Measurements from ENCODE around the gene EPM2A. TPM values are rescaled to one million over a fixed set of nuclear protein-coding genes. Genes with fewer than 3 reads are reported as not detected.

The EPM2A gene
- total RNA-seq, 1 experiment from 2014 or later = 5.7 TPM

DNA sequence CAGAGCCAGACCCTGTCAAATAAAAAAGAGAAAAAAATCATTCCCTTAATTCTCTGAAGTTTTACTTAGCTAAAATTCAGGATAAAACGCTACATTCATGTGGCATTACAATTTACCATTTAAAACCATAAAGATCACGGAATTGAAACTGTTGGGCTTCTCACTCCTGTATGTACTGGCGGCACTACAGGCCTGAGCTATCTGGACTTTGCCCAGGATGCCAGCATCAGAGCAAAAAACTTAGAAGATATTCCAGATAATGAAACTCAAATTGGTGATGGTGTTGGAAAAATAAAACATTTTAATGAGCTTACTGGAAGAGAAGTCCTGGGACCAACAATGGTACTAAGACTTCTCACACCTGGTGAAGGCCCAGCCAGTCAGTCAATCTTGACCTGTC lies 14.2 kb downstream of the EPM2A start:
- H3K27me3 ChIP-seq (ENCODE audit: control insufficient read depth, insufficient read depth, low read length) = no peaks in the 10 kb centered on the region
- ATAC-seq = no peak
- H3K36me3 ChIP-seq (ENCODE audit: control insufficient read depth, insufficient read depth, low read length) = no peaks in the 10 kb centered on the region
- no peak overlapping the region for H3K27ac ChIP-seq (ENCODE audit: low read length)
- peaks cover 8% of the 10 kb centered on the region; the same call in 1 of the 2 replicates for H3K9me3 ChIP-seq (ENCODE audit: control insufficient read depth, insufficient read depth, low read depth, low read length)
- intact Hi-C loops (cut with micrococcal nuclease; ENCODE audit: unreplicated experiment) = no loop called here
- DNase-seq (ENCODE audit: low read depth, low spot score) = no peak
- ChIA-PET POLR2A (no interaction called here), CTCF (no interaction called here)
- in situ Hi-C loops (cut with HindIII; ENCODE audit: low pct_unique_long_range_greater_than_20kb, low sequenced_read_pairs) = no loop called here
- no peaks in the 10 kb centered on the region for H3K4me1 ChIP-seq (ENCODE audit: control insufficient read depth, insufficient read depth, low read length)
- H3K4me3 ChIP-seq (ENCODE audit: low read depth in 2 of 2, low read length in 2 of 2) = no peak overlapping the region
- BruUV-seq (replicated peaks) = no TSS peak
- no peak for TF ChIP-seq REST (IDR thresholded peaks at IDR 0.05; ENCODE audit: insufficient read depth in 1 of 2, low read depth in 2 of 2, low read length in 1 of 2)
- no peak for TF ChIP-seq SIN3A (IDR thresholded peaks at IDR 0.05; ENCODE audit: borderline replicate concordance, insufficient read depth, low read depth, low read length)
- TF ChIP-seq TCF7L2 (IDR thresholded peaks at IDR 0.05; ENCODE audit: low read depth, low read length) = no peak
- TF ChIP-seq POLR2AphosphoS5 (IDR thresholded peaks at IDR 0.05; ENCODE audit: low read depth, low read length) = no peak
- no peak for TF ChIP-seq CTCF (IDR thresholded peaks at IDR 0.05)

GRCh38 chr6:145715426-145715825 lies 19.9 kb downstream of the EPM2A start:
- ChIA-PET POLR2A (no interaction called here), CTCF (no interaction called here)
- no peak overlapping the region for H3K4me3 ChIP-seq (ENCODE audit: low read depth in 2 of 2, low read length in 2 of 2)
- H3K9me3 ChIP-seq (ENCODE audit: control insufficient read depth, insufficient read depth, low read depth, low read length) = no peaks in the 10 kb centered on the region
- TF ChIP-seq TCF7L2 (IDR thresholded peaks at IDR 0.05; ENCODE audit: low read depth, low read length) (no peak), CTCF (IDR thresholded peaks at IDR 0.05) (no peak), SIN3A (IDR thresholded peaks at IDR 0.05; ENCODE audit: borderline replicate concordance, insufficient read depth, low read depth, low read length) (no peak), REST (IDR thresholded peaks at IDR 0.05; ENCODE audit: insufficient read depth in 1 of 2, low read depth in 2 of 2, low read length in 1 of 2) (no peak), POLR2AphosphoS5 (IDR thresholded peaks at IDR 0.05; ENCODE audit: low read depth, low read length) (no peak)
- in situ Hi-C loops (cut with HindIII; ENCODE audit: low pct_unique_long_range_greater_than_20kb, low sequenced_read_pairs) = no loop called here
- no peaks in the 10 kb centered on the region for H3K36me3 ChIP-seq (ENCODE audit: control insufficient read depth, insufficient read depth, low read length)
- no peak overlapping the region for H3K27ac ChIP-seq (ENCODE audit: low read length)
- H3K4me1 ChIP-seq (ENCODE audit: control insufficient read depth, insufficient read depth, low read length) = no peaks in the 10 kb centered on the region
- no peak for DNase-seq (ENCODE audit: low read depth, low spot score)
- H3K27me3 ChIP-seq (ENCODE audit: control insufficient read depth, insufficient read depth, low read length) = no peaks in the 10 kb centered on the region
- no peak for ATAC-seq
- no TSS peak for BruUV-seq (replicated peaks)
- intact Hi-C loops (cut with micrococcal nuclease; ENCODE audit: unreplicated experiment) = no loop called here
